A549 (cell line): ENCODE measurements around the gene NOXA1.

Experiments
- ESRRA ChIP-seq: fragments of 150-350 bp; IDR thresholded peaks from 2 replicates; pipeline ENCODE4 v1.6.1; 2014; ENCODE audit warnings: mild to moderate bottlenecking, low read length, borderline replicate concordance
- HOXA7 ChIP-seq: fragments of 250-450 bp; sonication (Bioruptor Pico); IDR thresholded peaks from 2 replicates; pipeline ENCODE4 v1.5.0; 2020; ENCODE audit warnings: mild to moderate bottlenecking, moderate library complexity
- MAZ ChIP-seq: fragments of 150-350 bp; IDR thresholded peaks from 2 replicates; pipeline ENCODE4 v1.6.1; 2014; ENCODE audit warnings: antibody characterized with exemption, low read depth, low read length, borderline replicate concordance
- NPAS2 ChIP-seq: fragments of 250-450 bp; sonication (Bioruptor Pico); IDR thresholded peaks from 2 replicates; pipeline ENCODE4 v1.8.0; 2022; ENCODE audit warnings: mild to moderate bottlenecking, moderate library complexity, borderline replicate concordance
- PHF8 ChIP-seq: fragments of 200-600 bp; sonication (generic); IDR thresholded peaks from 2 replicates; pipeline ENCODE4 v1.6.1; 2016; ENCODE audit warnings: low read depth, mild to moderate bottlenecking, antibody characterized with exemption, moderate library complexity, borderline replicate concordance
- POLR2A ChIP-seq: IDR thresholded peaks from 2 replicates; pipeline ENCODE4 v1.6.1; 2012; ENCODE audit warnings: mild to moderate bottlenecking, low read length
- RNF2 ChIP-seq: fragments of 200-600 bp; sonication (generic); IDR thresholded peaks from 2 replicates; pipeline ENCODE4 v1.6.1; 2016; ENCODE audit warnings: low read depth, mild to moderate bottlenecking, antibody characterized with exemption, moderate library complexity, borderline replicate concordance
- SREBF2 ChIP-seq: fragments of 450-650 bp; IDR thresholded peaks from 2 replicates; pipeline ENCODE4 v1.6.1; 2014; ENCODE audit warnings: mild to moderate bottlenecking, moderate library complexity
- TF ChIP-seq, protein P1 (sequence below): fragments of >200 bp; sonication (Bioruptor Twin); formaldehyde crosslinking; IDR thresholded peaks from 3 replicates; pipeline ENCODE4 v1.5.1; 2016
- TF ChIP-seq, protein P2 (sequence below): fragments of 150-350 bp; IDR thresholded peaks from 2 replicates; pipeline ENCODE4 v1.6.1; 2014; ENCODE audit warnings: low read depth, mild to moderate bottlenecking, low read length
- TF ChIP-seq, protein P3 (sequence below): IDR thresholded peaks from 2 replicates; pipeline ENCODE4 v1.6.1; 2012

DNA sequence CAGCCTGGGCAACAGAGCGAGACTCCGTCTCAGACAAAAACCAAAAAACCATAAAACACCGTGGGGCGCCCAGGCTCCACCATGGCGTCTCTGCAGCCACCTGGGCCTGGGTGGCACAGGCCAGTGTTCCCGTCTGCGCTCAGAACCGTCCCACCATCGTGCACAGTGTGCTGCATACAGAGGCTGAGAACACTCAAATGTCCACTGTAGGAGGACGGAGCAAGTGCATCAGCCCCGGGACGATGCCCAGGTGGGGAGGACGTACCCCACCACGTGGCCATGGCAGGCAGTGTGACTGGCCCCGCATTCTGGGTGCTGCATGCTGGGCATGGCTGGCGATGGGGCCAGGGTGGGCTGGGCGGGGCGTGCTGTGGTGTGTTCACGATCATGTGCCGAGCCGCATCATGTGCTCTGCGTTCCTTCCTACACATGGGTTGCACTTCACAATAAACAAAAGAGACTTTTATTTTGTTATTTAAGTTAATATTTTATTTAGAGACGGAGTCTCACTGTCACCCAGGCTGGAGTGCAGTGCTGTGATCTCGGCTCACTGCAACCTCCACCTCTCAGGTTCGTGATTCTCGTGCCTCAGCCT, 38.0 kb upstream of the NOXA1 start:
- TF ChIP-seq RNF2 (no peak), POLR2A (no peak), HOXA7 (no peak), ESRRA (no peak), MAZ (no peak), NPAS2 (CRISPR knock-in tag) (no peak), SREBF2 (no peak), PHF8 (no peak)
- TF ChIP-seq, protein P1, sequence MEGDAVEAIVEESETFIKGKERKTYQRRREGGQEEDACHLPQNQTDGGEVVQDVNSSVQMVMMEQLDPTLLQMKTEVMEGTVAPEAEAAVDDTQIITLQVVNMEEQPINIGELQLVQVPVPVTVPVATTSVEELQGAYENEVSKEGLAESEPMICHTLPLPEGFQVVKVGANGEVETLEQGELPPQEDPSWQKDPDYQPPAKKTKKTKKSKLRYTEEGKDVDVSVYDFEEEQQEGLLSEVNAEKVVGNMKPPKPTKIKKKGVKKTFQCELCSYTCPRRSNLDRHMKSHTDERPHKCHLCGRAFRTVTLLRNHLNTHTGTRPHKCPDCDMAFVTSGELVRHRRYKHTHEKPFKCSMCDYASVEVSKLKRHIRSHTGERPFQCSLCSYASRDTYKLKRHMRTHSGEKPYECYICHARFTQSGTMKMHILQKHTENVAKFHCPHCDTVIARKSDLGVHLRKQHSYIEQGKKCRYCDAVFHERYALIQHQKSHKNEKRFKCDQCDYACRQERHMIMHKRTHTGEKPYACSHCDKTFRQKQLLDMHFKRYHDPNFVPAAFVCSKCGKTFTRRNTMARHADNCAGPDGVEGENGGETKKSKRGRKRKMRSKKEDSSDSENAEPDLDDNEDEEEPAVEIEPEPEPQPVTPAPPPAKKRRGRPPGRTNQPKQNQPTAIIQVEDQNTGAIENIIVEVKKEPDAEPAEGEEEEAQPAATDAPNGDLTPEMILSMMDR, result no peak
- TF ChIP-seq, protein P2, sequence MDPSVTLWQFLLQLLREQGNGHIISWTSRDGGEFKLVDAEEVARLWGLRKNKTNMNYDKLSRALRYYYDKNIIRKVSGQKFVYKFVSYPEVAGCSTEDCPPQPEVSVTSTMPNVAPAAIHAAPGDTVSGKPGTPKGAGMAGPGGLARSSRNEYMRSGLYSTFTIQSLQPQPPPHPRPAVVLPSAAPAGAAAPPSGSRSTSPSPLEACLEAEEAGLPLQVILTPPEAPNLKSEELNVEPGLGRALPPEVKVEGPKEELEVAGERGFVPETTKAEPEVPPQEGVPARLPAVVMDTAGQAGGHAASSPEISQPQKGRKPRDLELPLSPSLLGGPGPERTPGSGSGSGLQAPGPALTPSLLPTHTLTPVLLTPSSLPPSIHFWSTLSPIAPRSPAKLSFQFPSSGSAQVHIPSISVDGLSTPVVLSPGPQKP, result no peak
- TF ChIP-seq, protein P3, sequence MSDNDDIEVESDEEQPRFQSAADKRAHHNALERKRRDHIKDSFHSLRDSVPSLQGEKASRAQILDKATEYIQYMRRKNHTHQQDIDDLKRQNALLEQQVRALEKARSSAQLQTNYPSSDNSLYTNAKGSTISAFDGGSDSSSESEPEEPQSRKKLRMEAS, result no peak
